Sciatic nerve (tissue), 2 donors: Measurements from ENCODE around the gene CPNE6. TPM values are rescaled to one million over a fixed set of nuclear protein-coding genes. Genes with fewer than 3 reads are reported as not detected.
A peak's percentile ranks its signal among the peaks of the same experiment; 100 is the strongest.

Experiments
- ATAC-seq: fragments of 200-7000 bp; cut with Tn5 transposase; one replicate; pipeline ENCODE4 v1.9.1; 2020; ENCODE audit warnings: mild to moderate bottlenecking, moderate library complexity
- DNase-seq: peaks from one replicate; pipeline ENCODE4 v3.0.0-alpha.2; 2020; ENCODE audit warnings: low spot score
- intact Hi-C: fragments of 100-400 bp; cut with DNase I; formaldehyde crosslinking; loops from one replicate; pipeline ENCODE4 v1.14.2; 2022
- total RNA-seq: library from RNA; stranded (reverse); fragmentation: NEBNext Ultra II Directional; extraction: Animal tissue kit (Norgen Biotek cat#: 25700); gene quantifications from one replicate; pipeline ENCODE4 v1.2.1, GENCODE V29; 2021
- donor health status: DM: no; HTN: no; CAD: no.
- donor health status: DM: no; HTN: no; CAD: no.

The CPNE6 gene
- total RNA-seq, 1 donor from 2014 or later: not detected

GRCh38 chr14:24114532-24115421, 43.4 kb downstream of the CPNE6 start, which contains the start of the genes DCAF11 and NRL:
Gene DCAF11 (plus strand): TSS chr14:24114777. CDS start chr14:24115595, 818 bp downstream.
Gene NRL (minus strand): TSS chr14:24114949. CDS start chr14:24082848, 32,101 bp downstream.
- ATAC-seq (peak; percentile 97), DNase-seq (peak; percentile 99)
- intact Hi-C loops: no loop called here

GRCh38 chr14:24115422-24116127, 44.2 kb downstream of the CPNE6 start:
- intact Hi-C loops: no loop called here
- DNase-seq: no peak
- ATAC-seq: no peak

GRCh38 chr14:24116128-24116814, 44.9 kb downstream of the CPNE6 start:
- ATAC-seq: no peak
- intact Hi-C loops: no loop called here
- DNase-seq: no peak

GRCh38 chr14:24117179-24117578, 45.8 kb downstream of the CPNE6 start:
- intact Hi-C loops: no loop called here
- ATAC-seq (no peak), DNase-seq (no peak)

GRCh38 chr14:24119691-24120090, 48.3 kb downstream of the CPNE6 start:
- intact Hi-C loops: no loop called here
- ATAC-seq (no peak), DNase-seq (no peak)

GRCh38 chr14:24121210-24121609, 49.8 kb downstream of the CPNE6 start:
- DNase-seq: no peak
- intact Hi-C loops: no loop called here
- no peak for ATAC-seq

GRCh38 chr14:24122416-24122815, 51.1 kb downstream of the CPNE6 start:
- intact Hi-C loops: no loop called here
- ATAC-seq (no peak), DNase-seq (no peak)

GRCh38 chr14:24122898-24123297, 51.5 kb downstream of the CPNE6 start:
- DNase-seq (no peak), ATAC-seq (no peak)
- intact Hi-C loops: no loop called here

GRCh38 chr14:24123424-24124417, 52.4 kb downstream of the CPNE6 start:
- DNase-seq: no peak
- no peak for ATAC-seq
- intact Hi-C loops: no loop called here

- intact Hi-C loops: no loop called here
- ATAC-seq (no peak), DNase-seq (no peak)
Observed at GRCh38 chr14:24126939-24127338, 55.6 kb downstream of the CPNE6 start.

GRCh38 chr14:24127673-24128072, 56.3 kb downstream of the CPNE6 start:
- intact Hi-C loops: no loop called here
- no peak for ATAC-seq
- no peak for DNase-seq

Other genes starting within 250 kb of the CPNE6 start
- gene DHRS4, start 117.8 kb upstream of the CPNE6 start, total RNA-seq: 24.3 TPM
- 23.0 TPM for gene DHRS4L2, start 82.6 kb upstream of the CPNE6 start, total RNA-seq
- 0.58 TPM for gene CARMIL3, start 19.6 kb upstream of the CPNE6 start, total RNA-seq
- 11.9 TPM for gene PCK2, start 22.7 kb downstream of the CPNE6 start, total RNA-seq
- gene DCAF11, start 43.2 kb downstream of the CPNE6 start, total RNA-seq: 47.6 TPM
- 2.9 TPM for gene NRL, start 43.4 kb downstream of the CPNE6 start, total RNA-seq
- 0.76 TPM for gene FITM1, start 59.1 kb downstream of the CPNE6 start, total RNA-seq
- gene PSME1, start 64.6 kb downstream of the CPNE6 start, total RNA-seq: 116 TPM
- gene EMC9, start 70.0 kb downstream of the CPNE6 start, total RNA-seq: 14.8 TPM
- gene PSME2, start 75.0 kb downstream of the CPNE6 start, total RNA-seq: 77.7 TPM
- 61.5 TPM for gene RNF31, start 75.9 kb downstream of the CPNE6 start, total RNA-seq
- 107 TPM for gene IRF9, start 89.7 kb downstream of the CPNE6 start, total RNA-seq
- gene REC8, start 100.5 kb downstream of the CPNE6 start, total RNA-seq: 20.9 TPM
- 17.7 TPM for gene IPO4, start 117.3 kb downstream of the CPNE6 start, total RNA-seq
- 40.8 TPM for gene TM9SF1, start 123.9 kb downstream of the CPNE6 start, total RNA-seq
- gene TSSK4, start 134.1 kb downstream of the CPNE6 start, total RNA-seq: not detected
- gene CHMP4A, start 141.9 kb downstream of the CPNE6 start, total RNA-seq: 56.4 TPM
- 13.8 TPM for gene MDP1, start 144.5 kb downstream of the CPNE6 start, total RNA-seq
- gene NEDD8, start 160.8 kb downstream of the CPNE6 start, total RNA-seq: 132 TPM
- 52.0 TPM for gene GMPR2, start 161.4 kb downstream of the CPNE6 start, total RNA-seq
- gene TINF2, start 171.1 kb downstream of the CPNE6 start, total RNA-seq: 81.1 TPM
- gene TGM1, start 191.6 kb downstream of the CPNE6 start, total RNA-seq: 13.2 TPM
- gene RABGGTA, start 200.0 kb downstream of the CPNE6 start, total RNA-seq: 31.9 TPM
- 27.7 TPM for gene DHRS1, start 228.2 kb downstream of the CPNE6 start, total RNA-seq
- 21.4 TPM for gene NOP9, start 228.3 kb downstream of the CPNE6 start, total RNA-seq
- gene CIDEB, start 236.4 kb downstream of the CPNE6 start, total RNA-seq: 17.3 TPM
- gene LTB4R2, start 238.6 kb downstream of the CPNE6 start, total RNA-seq: 5.6 TPM
- gene LTB4R, start 239.9 kb downstream of the CPNE6 start, total RNA-seq: 6.7 TPM